H9 (cell line): ENCODE results near the gene FOXP4. TPM values are rescaled to one million over a fixed set of nuclear protein-coding genes. Genes with fewer than 3 reads are reported as not detected.

Source experiments
- DNase-seq: peaks from one replicate; pipeline ENCODE4 v3.0.0-alpha.2; 2017
- H2AFZ ChIP-seq: one replicate; pipeline ENCODE4 v1.6.1; 2013; ENCODE audit warnings: mild to moderate bottlenecking, low read length, control low read depth, moderate library complexity
- H2AK5ac ChIP-seq: 2 replicates; pipeline ENCODE4 v1.6.1; 2013; ENCODE audit warnings: low read length, control low read depth, mixed read lengths; ENCODE audit not compliant: insufficient read length
- H2BK120ac ChIP-seq: one replicate; pipeline ENCODE4 v1.6.1; 2013; ENCODE audit warnings: low read depth, mild to moderate bottlenecking, low read length, control low read depth, inconsistent platforms; ENCODE audit not compliant: poor library complexity, severe bottlenecking
- H2BK12ac ChIP-seq: 2 replicates; pipeline ENCODE4 v1.6.1; 2013; ENCODE audit warnings: low read length, control low read depth, mixed read lengths, low read depth; ENCODE audit not compliant: insufficient read length
- H2BK15ac ChIP-seq: 2 replicates; pipeline ENCODE4 v1.6.1; 2013; ENCODE audit warnings: low read depth, low read length, control low read depth
- H2BK20ac ChIP-seq: one replicate; pipeline ENCODE4 v1.6.1; 2013; ENCODE audit warnings: low read depth, mild to moderate bottlenecking, low read length, control low read depth, inconsistent platforms; ENCODE audit not compliant: poor library complexity, severe bottlenecking
- H2BK5ac ChIP-seq: 2 replicates; pipeline ENCODE4 v1.6.1; 2013; ENCODE audit warnings: low read length, control low read depth, mixed read lengths; ENCODE audit not compliant: insufficient read length
- H3K14ac ChIP-seq: 2 replicates; pipeline ENCODE4 v1.6.1; 2013; ENCODE audit warnings: low read length, control low read depth; ENCODE audit not compliant: insufficient read depth
- H3K18ac ChIP-seq: 2 replicates; pipeline ENCODE4 v1.6.1; 2013; ENCODE audit warnings: low read depth, mild to moderate bottlenecking, mixed read lengths, low read length, control low read depth; ENCODE audit not compliant: insufficient read length
- H3K23ac ChIP-seq: 2 replicates; pipeline ENCODE4 v1.6.1; 2013; ENCODE audit warnings: low read length, control low read depth, mixed read lengths, low read depth; ENCODE audit not compliant: insufficient read length
- H3K23me2 ChIP-seq: 2 replicates; pipeline ENCODE4 v1.6.1; 2013; ENCODE audit warnings: low read depth, mild to moderate bottlenecking, mixed read lengths, low read length, control low read depth; ENCODE audit not compliant: insufficient read length, poor library complexity, severe bottlenecking
- H3K27ac ChIP-seq: 2 replicates; pipeline ENCODE4 v1.5.1; 2013; ENCODE audit warnings: low read length, control low read depth, mixed read lengths, low read depth; ENCODE audit not compliant: insufficient read length
- H3K27me3 ChIP-seq: 2 replicates; pipeline ENCODE4 v1.6.1; 2013; ENCODE audit warnings: low read length, control low read depth, inconsistent platforms; ENCODE audit not compliant: insufficient read depth
- H3K4ac ChIP-seq: 2 replicates; pipeline ENCODE4 v1.6.1; 2013; ENCODE audit warnings: low read depth, mild to moderate bottlenecking, control low read depth, inconsistent platforms, low read length, moderate library complexity
- H3K4me1 ChIP-seq: 2 replicates; pipeline ENCODE4 v1.6.1; 2013; ENCODE audit warnings: low read length, control low read depth, inconsistent platforms; ENCODE audit not compliant: insufficient read depth
- H3K4me2 ChIP-seq: 2 replicates; pipeline ENCODE4 v1.6.1; 2013; ENCODE audit warnings: low read length, control low read depth, mixed read lengths; ENCODE audit not compliant: insufficient read length, insufficient read depth
- H3K56ac ChIP-seq: 2 replicates; pipeline ENCODE4 v1.6.1; 2013; ENCODE audit warnings: low read depth, mild to moderate bottlenecking, mixed read lengths, low read length, control low read depth; ENCODE audit not compliant: insufficient read length
- H3K79me1 ChIP-seq: 2 replicates; pipeline ENCODE4 v1.6.1; 2013; ENCODE audit warnings: low read depth, mild to moderate bottlenecking, moderate library complexity, low read length, control low read depth, inconsistent platforms; ENCODE audit not compliant: insufficient read depth, poor library complexity, severe bottlenecking
- H3K79me2 ChIP-seq: 2 replicates; pipeline ENCODE4 v1.6.1; 2013; ENCODE audit warnings: low read length, control low read depth, inconsistent platforms; ENCODE audit not compliant: insufficient read depth
- H3K9ac ChIP-seq: 2 replicates; pipeline ENCODE4 v1.6.1; 2013; ENCODE audit warnings: low read length, control low read depth, mixed read lengths; ENCODE audit not compliant: insufficient read length; ENCODE audit errors: extremely low read depth
- H3K9me3 ChIP-seq: one replicate; pipeline ENCODE4 v1.6.1; 2013; ENCODE audit warnings: low read depth, low read length, inconsistent platforms; ENCODE audit not compliant: control insufficient read depth
- H3T11ph ChIP-seq: one replicate; pipeline ENCODE4 v1.6.1; 2013; ENCODE audit warnings: mild to moderate bottlenecking, low read length, control low read depth, inconsistent platforms
- H4K20me1 ChIP-seq: one replicate; pipeline ENCODE4 v1.6.1; 2013; ENCODE audit not compliant: control insufficient read depth, insufficient read length, insufficient read depth
- H4K5ac ChIP-seq: 2 replicates; pipeline ENCODE4 v1.6.1; 2013; ENCODE audit warnings: low read depth, mild to moderate bottlenecking, mixed read lengths, low read length, control low read depth; ENCODE audit not compliant: insufficient read length
- H4K8ac ChIP-seq: replicated peaks from 2 replicates; pipeline ENCODE4 v1.6.1; 2013; ENCODE audit warnings: low read length, control low read depth, mixed read lengths, low read depth; ENCODE audit not compliant: insufficient read length
- H4K91ac ChIP-seq: 2 replicates; pipeline ENCODE4 v1.6.1; 2013; ENCODE audit warnings: low read depth, mild to moderate bottlenecking, moderate library complexity, mixed read lengths, low read length, control low read depth; ENCODE audit not compliant: insufficient read length
- H3K27ac Mint-ChIP-seq, 3 experiments: 2 replicates in 2 of 3; 3 replicates in 1 of 3; pipeline ENCODE4 v1.8.0; 2020 to 2021; ENCODE audit warnings: mixed read lengths in 3 of 3, mild to moderate bottlenecking in 1 of 3, moderate library complexity in 1 of 3
- H3K27me3 Mint-ChIP-seq: 2 replicates; pipeline ENCODE4 v1.8.0; 2021; ENCODE audit warnings: low read depth, mild to moderate bottlenecking, moderate library complexity, mixed read lengths
- H3K36me3 Mint-ChIP-seq, 3 experiments: 2 replicates in 2 of 3; 3 replicates in 1 of 3; pipeline ENCODE4 v1.8.0; 2020 to 2021; ENCODE audit warnings: low read depth in 3 of 3, mixed read lengths in 3 of 3; ENCODE audit not compliant: insufficient read depth in 1 of 3
- H3K4me1 Mint-ChIP-seq, 2 experiments: 2 replicates each; pipeline ENCODE4 v1.8.0; 2020; ENCODE audit warnings: mixed read lengths in 2 of 2
- H3K4me3 Mint-ChIP-seq, 2 experiments: 2 replicates in 1 of 2; 3 replicates in 1 of 2; pipeline ENCODE4 v1.8.0; 2020 to 2021; ENCODE audit warnings: mild to moderate bottlenecking in 2 of 2, mixed read lengths in 2 of 2, moderate library complexity in 1 of 2
- H3K9me3 Mint-ChIP-seq, 2 experiments: 2 replicates in 1 of 2; 3 replicates in 1 of 2; pipeline ENCODE4 v1.8.0; 2020; ENCODE audit warnings: mild to moderate bottlenecking in 2 of 2, mixed read lengths in 2 of 2, moderate library complexity in 1 of 2
- CTCF ChIP-seq: fragments of 200-600 bp; sonication (generic); conservative IDR thresholded peaks from 3 replicates; pipeline ENCODE4 v1.8.0; 2021; ENCODE audit warnings: antibody characterized with exemption, mild to moderate bottlenecking
- WGBS: extraction: QIAGEN DNeasy Blood & Tissue Kit; methylation state at CpG from one replicate; pipeline ENCODE4 v1.1.7; 2013; ENCODE audit warnings: missing lambda C conversion rate, low lambda C conversion rate, mixed read lengths; ENCODE audit not compliant: insufficient read length; ENCODE audit errors: extremely low coverage; 5-methylcytosine and 5-hydroxymethylcytosine counted together
- total RNA-seq: library from RNA; stranded (reverse); gene quantifications from 2 replicates; pipeline ENCODE4 v1.2.1, GENCODE V29; 2021

FOXP4 gene
- total RNA-seq, 1 experiment from 2014 or later = 18.2 TPM

GRCh38 chr6:41593406-41593805, 47.2 kb downstream of the FOXP4 start:
- no peak overlapping the region for H2BK15ac ChIP-seq
- no peak overlapping the region for H3K27ac ChIP-seq
- H3K4me1 ChIP-seq = peaks cover 2% of the 10 kb centered on the region; the same call in 1 of the 2 replicates
- H4K5ac ChIP-seq = no peak overlapping the region
- TF ChIP-seq CTCF = no peak
- peaks cover 3 to 30% (median 19%) of the 10 kb centered on the region in 3 experiments; a peak in 6 of 7 replicates for H3K36me3 Mint-ChIP-seq
- no peak overlapping the region for H2BK120ac ChIP-seq
- peaks cover 22 to 23% of the 10 kb centered on the region in 2 experiments for H3K4me1 Mint-ChIP-seq
- no peak overlapping the region for H2BK12ac ChIP-seq
- no peak for DNase-seq
- no peak overlapping the region for H3K23ac ChIP-seq
- no peak overlapping the region for H3K4me3 Mint-ChIP-seq
- no peak overlapping the region for H3K4me2 ChIP-seq
- no peaks in the 10 kb centered on the region for H3K27me3 ChIP-seq
- H3K56ac ChIP-seq = no peak overlapping the region
- H3K9me3 Mint-ChIP-seq = no peaks in the 10 kb centered on the region; a peak in 1 of 5 replicates
- H3K79me1 ChIP-seq = no peaks in the 10 kb centered on the region
- no peak overlapping the region for H3T11ph ChIP-seq
- H3K27ac Mint-ChIP-seq = no peak overlapping the region; a peak in 1 of 7 replicates
- H3K9ac ChIP-seq = no peak overlapping the region
- H3K14ac ChIP-seq = no peak overlapping the region
- no CpG with 5 or more reads among the region's 24 CpGs for WGBS
- H2BK5ac ChIP-seq = no peak overlapping the region
- no peaks in the 10 kb centered on the region for H3K9me3 ChIP-seq
- H2AK5ac ChIP-seq = no peak overlapping the region
- H3K23me2 ChIP-seq = no peaks in the 10 kb centered on the region
- no peaks in the 10 kb centered on the region for H4K20me1 ChIP-seq
- H3K4ac ChIP-seq = no peak overlapping the region
- H4K8ac ChIP-seq = no peak overlapping the region
- H3K79me2 ChIP-seq = no peaks in the 10 kb centered on the region
- no peak overlapping the region for H3K18ac ChIP-seq
- H4K91ac ChIP-seq = no peak overlapping the region
- H2AFZ ChIP-seq = no peak overlapping the region
- no peak overlapping the region for H2BK20ac ChIP-seq
- peaks cover 26% of the 10 kb centered on the region for H3K27me3 Mint-ChIP-seq
